C4-2B (cell line): ENCODE data around the gene KIF6.

Source experiments
- CTCF ChIP-seq: fragments of 450-650 bp; conservative IDR thresholded peaks from 2 replicates; pipeline ENCODE4 v1.5.1; 2017; ENCODE audit warnings: mild to moderate bottlenecking
- ZFX ChIP-seq: fragments of 450-650 bp; IDR thresholded peaks from 2 replicates; pipeline ENCODE4 v1.6.1; 2017

GRCh38 chr6:39416728-39417127, 308.5 kb downstream of the KIF6 start:
- TF ChIP-seq CTCF (no peak), ZFX (no peak)
